ENCODE data around the gene LDLRAP1. TPM values are rescaled to one million over a fixed set of nuclear protein-coding genes. Genes with fewer than 3 reads are reported as not detected.

Gene LDLRAP1
- total RNA-seq, 2 donors from 2014 or later = 9.5 to 10.3 TPM

DNA sequence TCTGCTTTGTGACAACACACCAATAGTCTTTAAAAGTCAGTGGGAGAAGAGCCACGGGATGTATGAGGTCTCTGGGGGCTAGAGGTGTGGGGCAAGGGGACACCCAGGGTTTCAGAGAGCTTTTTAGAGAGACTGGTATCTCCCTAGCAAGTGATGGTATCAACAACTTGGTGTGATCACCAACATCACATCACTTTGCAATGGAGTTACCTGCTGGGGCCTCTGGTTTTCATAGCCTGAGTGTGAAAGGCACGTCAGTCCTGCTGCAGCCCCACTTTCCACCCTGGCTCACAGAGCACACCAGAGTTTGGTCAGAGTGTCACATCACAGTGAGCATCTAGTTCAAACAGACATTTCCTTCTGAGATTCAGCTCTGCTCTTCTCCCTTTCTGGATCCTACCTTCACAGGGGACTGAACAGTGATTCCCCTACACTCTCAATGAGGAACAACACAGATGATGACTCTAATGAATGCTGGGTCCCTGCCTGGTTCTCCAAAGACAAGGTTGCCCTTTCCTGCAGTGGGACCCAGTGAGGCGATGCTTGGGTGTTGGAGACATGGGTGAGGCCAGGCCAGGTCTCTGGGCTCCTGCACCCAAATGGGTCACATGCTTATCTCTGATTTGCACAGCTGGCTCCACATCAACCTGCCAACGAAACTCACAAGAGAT lies 71.2 kb downstream of the LDLRAP1 start:
- ATAC-seq (no peak), DNase-seq (no peak)
- intact Hi-C loops (cut with DNase I) = no loop called here

- no peak for ATAC-seq
- DNase-seq = no peak
- intact Hi-C loops (cut with DNase I) = no loop called here
Measured at GRCh38 chr1:25615172-25615541, 71.8 kb downstream of the LDLRAP1 start.

DNA sequence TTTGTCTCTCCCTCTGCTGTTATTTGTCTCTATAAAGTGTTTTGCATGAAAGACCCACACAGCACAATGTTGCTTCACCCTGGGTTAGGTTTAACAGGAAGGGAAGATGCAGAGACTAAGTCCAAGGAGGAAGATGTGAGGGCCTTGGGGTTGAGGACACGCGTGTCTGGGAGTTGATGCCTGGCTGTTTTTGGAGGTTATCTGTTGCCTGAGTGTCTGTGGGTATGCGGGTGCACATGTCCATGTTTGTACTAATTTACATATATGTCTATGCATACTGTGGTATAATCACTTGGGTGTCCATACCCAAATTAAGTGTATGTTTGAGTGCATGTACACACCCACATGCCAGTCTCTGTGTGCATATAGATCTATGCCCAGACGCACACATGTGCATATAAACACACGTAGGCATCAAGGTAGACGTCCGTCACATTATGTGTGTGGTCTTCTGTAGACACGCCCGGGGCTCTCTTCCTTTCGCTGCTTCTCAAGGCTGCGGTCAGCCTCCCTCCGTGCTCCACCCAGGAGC lies 72.2 kb downstream of the LDLRAP1 start:
- DNase-seq (no peak), ATAC-seq (peak in 1 of 2 donors; percentile 34)
- intact Hi-C loops (cut with DNase I) = loop anchor here in 1 of 2 donors (2.0 kb wide), 2 partner anchors 77 to 129 kb away; no protein-coding TSS in a partner anchor

- intact Hi-C loops (cut with DNase I) = loop anchor here in 1 of 2 donors (2.0 kb wide), 2 partner anchors 76 to 128 kb away; no protein-coding TSS in a partner anchor
Measured at GRCh38 chr1:25616095-25616986, 72.9 kb downstream of the LDLRAP1 start, which contains the start of gene MAN1C1. Gene MAN1C1 (plus strand): TSS chr1:25616791. CDS start chr1:25617798, 1,007 bp downstream.

DNA sequence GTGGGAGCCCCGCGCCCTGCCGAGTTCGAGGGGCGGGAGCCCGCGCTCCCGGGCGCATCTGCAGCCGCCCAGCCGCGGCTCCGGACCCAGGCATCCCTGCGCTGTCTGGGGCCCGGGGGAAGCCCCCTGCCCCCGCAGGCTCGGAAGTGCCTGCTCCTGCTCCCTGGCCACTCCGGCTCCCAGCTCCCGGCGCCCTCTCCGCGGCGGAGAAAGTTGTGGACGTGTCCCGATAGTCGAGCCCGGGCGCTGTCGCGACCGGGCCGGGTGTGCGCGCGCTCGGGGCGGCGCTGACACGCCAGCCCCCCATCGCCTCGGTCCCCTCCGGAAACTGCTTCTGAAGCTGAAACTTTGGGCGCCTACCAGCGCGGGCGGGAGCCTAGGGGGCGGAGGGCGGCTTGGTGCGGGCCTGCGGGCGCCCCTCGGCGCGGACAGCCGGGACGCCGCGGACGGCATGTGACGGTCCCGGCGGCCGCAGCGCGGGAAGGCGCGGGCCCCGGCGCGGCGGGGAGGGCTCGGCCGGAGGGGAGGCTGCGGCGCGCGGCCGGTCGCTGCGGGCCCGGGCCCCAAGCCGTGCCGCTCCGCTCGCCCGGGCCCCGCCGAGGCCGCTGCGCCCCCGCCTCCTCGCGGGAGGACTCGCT lies 73.7 kb downstream of the LDLRAP1 start:
- intact Hi-C loops (cut with DNase I) = loop anchor here in 1 of 2 donors (2.0 kb wide), 2 partner anchors 76 to 128 kb away; no protein-coding TSS in a partner anchor
- DNase-seq = peak; percentile 32
- ATAC-seq = peak in 1 of 2 donors; percentile 3

More at GRCh38 chr1:25616095-25616986, 72.9 kb downstream of the LDLRAP1 start, which contains the start of gene MAN1C1:
- DNase-seq (peak; percentile 92), ATAC-seq (peak; percentile 95 to 96)

- intact Hi-C loops (cut with DNase I) = loop anchor here in 1 of 2 donors (2.0 kb wide), 2 partner anchors 75 to 127 kb away; no protein-coding TSS in a partner anchor
- ATAC-seq = peak in 1 of 2 donors; percentile 2
Measured at GRCh38 chr1:25617625-25618432, 74.4 kb downstream of the LDLRAP1 start.

GRCh38 chr1:25618433-25618808 lies 75.0 kb downstream of the LDLRAP1 start:
- intact Hi-C loops (cut with DNase I) = no loop called here
- no peak for ATAC-seq
- no peak for DNase-seq

More at GRCh38 chr1:25617625-25618432, 74.4 kb downstream of the LDLRAP1 start:
- DNase-seq = peak; percentile 34

Other genes with a start within 250 kb of the LDLRAP1 start
- gene TMEM50A, start 205.3 kb upstream of the LDLRAP1 start, total RNA-seq = 100 to 1,000 TPM in 1 of 2 donors, 10 to 100 TPM in 1; 87.9 to 105 TPM
- under 1 TPM; 0.65 to 0.71 TPM for gene RHCE, start 122.8 kb upstream of the LDLRAP1 start, total RNA-seq
- gene MACO1, start 112.7 kb upstream of the LDLRAP1 start, total RNA-seq = 10 to 100 TPM; 15.1 to 16.4 TPM
- gene MAN1C1, start 73.2 kb downstream of the LDLRAP1 start, total RNA-seq = 10 to 100 TPM; 11.0 to 14.8 TPM

Measured in left cardiac atrium (tissue), 4 donors.